HepG2 (cell line): ENCODE measurements around the gene UBE2O. TPM values are rescaled to one million over a fixed set of nuclear protein-coding genes. Genes with fewer than 3 reads are reported as not detected.

Experiments used
- ATAC-seq: fragments of 200-7000 bp; cut with Tn5 transposase; 3 replicates; pipeline ENCODE4 v1.9.1; 2020; ENCODE audit warnings: mild to moderate bottlenecking, moderate library complexity
- BruUV-seq: library from RNA; stranded (reverse); fragments of 400-500 nt; replicated peaks from 2 replicates; lab custom pipeline; 2021; lab: Mats Ljungman, UMichigan
- CTCF ChIA-PET: fragments of 300-600 bp; formaldehyde crosslinking; extraction: SDS; loops from one replicate; lab custom pipeline; 2021; ENCODE audit warnings: low total read pairs, inconsistent platforms, low intra/inter-chr PET ratio; lab: Yijun Ruan, JAX
- POLR2A ChIA-PET: fragments of 350-600 bp; sonication (Branson Sonifier 250); formaldehyde crosslinking; loops from one replicate; lab custom pipeline; 2020; ENCODE audit warnings: antibody characterized with exemption, inconsistent platforms; lab: Yijun Ruan, JAX
- DNase-seq: peaks from one replicate; pipeline ENCODE4 v3.0.0-alpha.2; 2015; ENCODE audit warnings: low spot score
- FAIRE-seq: peaks from 3 replicates; lab custom pipeline; 2011; peaks lifted over from hg19 to GRCh38; lab: Jason Lieb, UNC
- H2AFZ ChIP-seq: one replicate; pipeline ENCODE4 v1.6.1; 2011; ENCODE audit warnings: low read length, inconsistent platforms
- H3K27ac ChIP-seq: fragments of 300-600 bp; 3 replicates; pipeline ENCODE4 v1.8.0; 2011; ENCODE audit warnings: mixed run types, mild to moderate bottlenecking, mixed read lengths, low read length, inconsistent platforms; ENCODE audit not compliant: insufficient read depth; ENCODE audit errors: extremely low read length
- H3K27me3 ChIP-seq, 2 experiments: fragments of 200-600 bp in 1 of 2; 2 replicates in 1 of 2; 3 replicates in 1 of 2; pipeline versions ENCODE4 v1.6.0 to v1.8.0; 2011; ENCODE audit warnings: low read length in 2 of 2, mild to moderate bottlenecking in 2 of 2, moderate library complexity in 2 of 2, inconsistent platforms in 1 of 2; ENCODE audit not compliant: insufficient read depth in 2 of 2, control insufficient read depth in 1 of 2
- H3K36me3 ChIP-seq, 2 experiments: fragments of 200-600 bp in 1 of 2; replicated peaks in 1 of 2; 2 replicates in 1 of 2; 3 replicates in 1 of 2; pipeline versions ENCODE4 v1.5.1 to v1.8.0; 2011; ENCODE audit warnings: low read length in 2 of 2, inconsistent platforms in 1 of 2; ENCODE audit not compliant: insufficient read depth in 2 of 2, control insufficient read depth in 1 of 2
- H3K4me1 ChIP-seq: 2 replicates; pipeline ENCODE4 v1.5.1; 2012; ENCODE audit warnings: low read length, inconsistent platforms; ENCODE audit not compliant: insufficient read depth
- H3K4me2 ChIP-seq: 2 replicates; pipeline ENCODE4 v1.6.0; 2011; ENCODE audit warnings: low read depth, low read length, inconsistent platforms
- H3K4me3 ChIP-seq, 3 experiments: fragments of 200-600 bp in 1 of 3; sonication (generic), shearing (Covaris generic) in 1 of 3; replicated peaks in 1 of 3; 2 replicates each; pipeline ENCODE4 v1.5.1; 2011 to 2016; ENCODE audit warnings: low read length in 3 of 3, inconsistent platforms in 2 of 3, low read depth in 2 of 3, mild to moderate bottlenecking in 2 of 3, control low read depth in 1 of 3, mixed read lengths in 1 of 3; ENCODE audit not compliant: insufficient read depth in 1 of 3
- H3K79me2 ChIP-seq: one replicate; pipeline ENCODE4 v1.6.1; 2011; ENCODE audit warnings: low read length, inconsistent platforms; ENCODE audit not compliant: insufficient read depth
- H3K9ac ChIP-seq: 2 replicates; pipeline ENCODE4 v1.6.0; 2011; ENCODE audit warnings: mild to moderate bottlenecking, low read depth, low read length, inconsistent platforms; ENCODE audit not compliant: insufficient read depth
- H3K9me3 ChIP-seq: 2 replicates; pipeline ENCODE4 v1.5.1; 2012; ENCODE audit warnings: mild to moderate bottlenecking, low read length
- H4K20me1 ChIP-seq: 2 replicates; pipeline ENCODE4 v1.6.0; 2011; ENCODE audit warnings: inconsistent platforms, mild to moderate bottlenecking, low read length, moderate library complexity; ENCODE audit not compliant: insufficient read depth
- AHR ChIP-seq: IDR thresholded peaks from 2 replicates; pipeline ENCODE4 v1.6.1; 2018; ENCODE audit warnings: missing genetic modification reagents, missing compliant biosample characterization
- HMG20A ChIP-seq: IDR thresholded peaks from 2 replicates; pipeline ENCODE4 v1.6.1; 2016; ENCODE audit warnings: borderline replicate concordance
- MIXL1 ChIP-seq: IDR thresholded peaks from 2 replicates; pipeline ENCODE4 v1.6.1; 2016
- RAD51 ChIP-seq: fragments of 450-650 bp; IDR thresholded peaks from 2 replicates; pipeline ENCODE4 v1.6.1; 2016; ENCODE audit warnings: borderline replicate concordance
- RARG ChIP-seq: sonication (generic); formaldehyde crosslinking; IDR thresholded peaks from 2 replicates; pipeline ENCODE4 v1.4.0; 2020; ENCODE audit warnings: low read depth, mild to moderate bottlenecking, missing genetic modification reagents
- REST ChIP-seq, 2 experiments: IDR thresholded peaks; 2 replicates each; pipeline ENCODE4 v1.6.1; 2011 to 2012; ENCODE audit warnings: low read length in 2 of 2, borderline replicate concordance in 1 of 2, low read depth in 1 of 2, mild to moderate bottlenecking in 1 of 2, moderate library complexity in 1 of 2
- SRSF4 ChIP-seq: fragments of 200-400 bp; formaldehyde crosslinking; IDR thresholded peaks from one replicate; pipeline ENCODE4 v1.6.1; 2018; ENCODE audit warnings: mild to moderate bottlenecking, low read depth, low read length, moderate library complexity; ENCODE audit not compliant: poor library complexity, severe bottlenecking
- ZNF510 ChIP-seq: sonication (generic); formaldehyde crosslinking; IDR thresholded peaks from 2 replicates; pipeline ENCODE4 v1.4.0; 2020; ENCODE audit warnings: low read depth, mild to moderate bottlenecking, missing genetic modification reagents
- ZNF576 ChIP-seq: sonication (generic); formaldehyde crosslinking; IDR thresholded peaks from 2 replicates; pipeline ENCODE4 v1.4.0; 2020; ENCODE audit warnings: mild to moderate bottlenecking, missing genetic modification reagents
- ZNF607 ChIP-seq: sonication (generic); formaldehyde crosslinking; IDR thresholded peaks from 2 replicates; pipeline ENCODE4 v1.5.1; 2020; ENCODE audit warnings: missing genetic modification reagents, mild to moderate bottlenecking, borderline replicate concordance
- WGBS: methylation state at CpG from one replicate; pipeline ENCODE4 v1.1.6; 2017; ENCODE audit warnings: low lambda C conversion rate; 5-methylcytosine and 5-hydroxymethylcytosine counted together
- in situ Hi-C: cut with HindIII; loops from 2 replicates; pipeline ENCODE4 v1.10.0; 2017; ENCODE audit warnings: low pct_unique_long_range_greater_than_20kb; ENCODE audit not compliant: extremely low pct_ligation_motif_present
- intact Hi-C: fragments of 100-400 bp; cut with micrococcal nuclease; formaldehyde crosslinking; loops from one replicate; pipeline ENCODE4 v1.10.0; 2022; ENCODE audit not compliant: unreplicated experiment
- polyA plus RNA-seq, 8 experiments: library from polyadenylated mRNA; depleted of rRNA in 3 of 8; stranded (reverse) in 7 of 8; unstranded in 1 of 8; fragments of >200 nt; fragmentation: Illumina TruSeq in 4 of 8; extraction: Trizol in 4 of 8; gene quantifications; 2 replicates each; pipeline versions ENCODE4 v1.2.1 to v1.2.3, GENCODE V29; 2011 to 2016; ENCODE audit warnings: low read depth in 4 of 8, missing spikeins in 1 of 8, mixed read lengths in 1 of 8; ENCODE audit not compliant: insufficient read depth in 1 of 8
- total RNA-seq, 5 experiments: library from RNA; depleted of rRNA; stranded (reverse); fragments of >200 nt; fragmentation: Illumina TruSeq; extraction: Trizol; gene quantifications; 2 replicates each; pipeline ENCODE4 v1.2.3, GENCODE V29; 2016; ENCODE audit warnings: low read depth in 1 of 5

UBE2O gene
- total and polyA plus RNA-seq, 2 of the 13 experiments (the other 11 are each of a cell fraction or from before 2014, with no cell fraction given) = 21.5 to 23.5 TPM

- no TSS peak for BruUV-seq
- no peak overlapping the region for H3K4me2 ChIP-seq
- TF ChIP-seq RAD51 = no peak
- TF ChIP-seq ZNF607 (CRISPR knock-in tag) = no peak
- no peak for TF ChIP-seq MIXL1
- TF ChIP-seq REST (IDR thresholded peaks at IDR 0.05; ENCODE audit: borderline replicate concordance in 1 of 2, low read depth in 1 of 2, low read length in 2 of 2) = no peak
- no peak for TF ChIP-seq HMG20A (CRISPR knock-in tag)
- no peak for TF ChIP-seq ZNF510 (CRISPR knock-in tag)
- TF ChIP-seq RARG (CRISPR knock-in tag) = no peak
- TF ChIP-seq ZNF576 = no peak
- TF ChIP-seq SRSF4 = no peak
- no peak for TF ChIP-seq AHR (CRISPR knock-in tag)
- TF ChIP-seq, all 625 proteins: peak for 0
- Histone ChIP-seq H3K27me3 (no peaks in the 10 kb centered on the region), H3K9ac (no peak overlapping the region), H3K9me3 (no peaks in the 10 kb centered on the region), H3K4me3 (no peak overlapping the region), H2AFZ (no peak overlapping the region), H3K36me3 (peaks cover 4 to 16% of the 10 kb centered on the region in 2 experiments; a peak in 3 of 5 replicates), H3K4me1 (peaks cover 23% of the 10 kb centered on the region), H4K20me1 (peaks cover 49% of the 10 kb centered on the region), H3K27ac (no peak overlapping the region), H3K79me2 (peaks cover 84% of the 10 kb centered on the region)
- WGBS = 95% methylated on average over 9 of the region's 9 CpGs
- CTCF ChIA-PET = interaction anchor here (0.9 kb wide), 1 partner anchor 25 kb away, joined by 3 read pairs; no protein-coding TSS in a partner anchor
- ATAC-seq (no peak), DNase-seq (no peak), FAIRE-seq (no peak)
- POLR2A ChIA-PET = no interaction called here
- intact Hi-C loops = loop anchor here (2.0 kb wide), 1 partner anchor 25 kb away; no protein-coding TSS in a partner anchor
- in situ Hi-C loops = no loop called here
These were observed 19.3 kb downstream of the UBE2O start for GRCh38 chr17:76433693-76434092.
